ENCODE results near the gene ATP7B.

ATP7B gene

GRCh38 chr13:52009946-52010345 is 1.3 kb downstream of the ATP7B start:
- Histone ChIP-seq H3K9me3 (ENCODE audit: control extremely low read depth in 1 of 5, control insufficient read depth in 4 of 5, insufficient read depth in 2 of 5, low read depth in 1 of 5, low read length in 4 of 5) (no peaks in the 10 kb centered on the region), H3K27ac (ENCODE audit: insufficient read depth in 1 of 2, low read depth in 1 of 2, low read length in 2 of 2, poor library complexity in 1 of 2, severe bottlenecking in 2 of 2) (no peak overlapping the region), H3K4me1 (ENCODE audit: control extremely low read depth in 1 of 4, control insufficient read depth in 4 of 4, insufficient read depth in 4 of 4, low read length in 3 of 4) (peaks cover 7 to 22% (median 20%) of the 10 kb centered on the region in 4 experiments), H3K27me3 (replicated peaks in 2 of 5; ENCODE audit: control insufficient read depth in 4 of 5, insufficient read depth in 5 of 5, low read length in 4 of 5) (peaks cover 0 to 13% (median 0%) of the 10 kb centered on the region in 5 experiments), H3K36me3 (ENCODE audit: control insufficient read depth in 4 of 4, insufficient read depth in 4 of 4, low read length in 3 of 4) (no peaks in the 10 kb centered on the region), H3K4me3 (ENCODE audit: control insufficient read depth in 1 of 7, extremely low read depth in 1 of 7, insufficient read depth in 4 of 7, low read depth in 2 of 7, low read length in 6 of 7) (no peak overlapping the region)
- ChIA-PET POLR2A (no interaction called here), CTCF (interaction anchor here (0.9 to 1.0 kb wide), 2 partner anchors 9 to 50 kb away, joined by 3 to 5 read pairs; no protein-coding TSS in a partner anchor)
- WGBS (ENCODE audit: insufficient coverage) = 80% methylated on average over 5 of the region's 6 CpGs
- DNase-seq = no peak

GRCh38 chr13:52006523-52007245 is 4.6 kb downstream of the ATP7B start:
- Histone ChIP-seq H3K27me3 (replicated peaks in 2 of 5; ENCODE audit: control insufficient read depth in 4 of 5, insufficient read depth in 5 of 5, low read length in 4 of 5) (peaks cover 0 to 13% (median 0%) of the 10 kb centered on the region in 5 experiments), H3K27ac (ENCODE audit: insufficient read depth in 1 of 2, low read depth in 1 of 2, low read length in 2 of 2, poor library complexity in 1 of 2, severe bottlenecking in 2 of 2) (no peak overlapping the region), H3K9me3 (ENCODE audit: control extremely low read depth in 1 of 5, control insufficient read depth in 4 of 5, insufficient read depth in 2 of 5, low read depth in 1 of 5, low read length in 4 of 5) (no peaks in the 10 kb centered on the region), H3K36me3 (ENCODE audit: control insufficient read depth in 4 of 4, insufficient read depth in 4 of 4, low read length in 3 of 4) (no peaks in the 10 kb centered on the region), H3K4me3 (ENCODE audit: control insufficient read depth in 1 of 7, extremely low read depth in 1 of 7, insufficient read depth in 4 of 7, low read depth in 2 of 7, low read length in 6 of 7) (no peak overlapping the region), H3K4me1 (ENCODE audit: control extremely low read depth in 1 of 4, control insufficient read depth in 4 of 4, insufficient read depth in 4 of 4, low read length in 3 of 4) (peaks cover 2 to 15% (median 10%) of the 10 kb centered on the region in 4 experiments)
- WGBS (ENCODE audit: insufficient coverage) = 92% methylated on average over 5 of the region's 8 CpGs
- DNase-seq = no peak
- ChIA-PET POLR2A (no interaction called here), CTCF (interaction anchor here (1.7 kb wide), 1 partner anchor 9 kb away, joined by 6 read pairs; no protein-coding TSS in a partner anchor)

GRCh38 chr13:52005841-52006522 is 5.3 kb downstream of the ATP7B start:
- CTCF ChIA-PET = no interaction called here

GRCh38 chr13:52004511-52005170 is 6.6 kb downstream of the ATP7B start:
- WGBS (ENCODE audit: insufficient coverage) = 89% methylated on average over 7 of the region's 7 CpGs
- peaks cover 0 to under 1% (median 0%) of the 10 kb centered on the region in 4 experiments for H3K4me1 ChIP-seq (ENCODE audit: control extremely low read depth in 1 of 4, control insufficient read depth in 4 of 4, insufficient read depth in 4 of 4, low read length in 3 of 4)
- H3K27ac ChIP-seq (ENCODE audit: insufficient read depth in 1 of 2, low read depth in 1 of 2, low read length in 2 of 2, poor library complexity in 1 of 2, severe bottlenecking in 2 of 2) = no peak overlapping the region
- POLR2A ChIA-PET = no interaction called here
- peak; percentile 29 to 46 (median 38) for DNase-seq
- no peaks in the 10 kb centered on the region for H3K9me3 ChIP-seq (ENCODE audit: control extremely low read depth in 1 of 5, control insufficient read depth in 4 of 5, insufficient read depth in 2 of 5, low read depth in 1 of 5, low read length in 4 of 5)
- no peaks in the 10 kb centered on the region for H3K36me3 ChIP-seq (ENCODE audit: control insufficient read depth in 4 of 4, insufficient read depth in 4 of 4, low read length in 3 of 4)
- H3K27me3 ChIP-seq (replicated peaks in 2 of 5; ENCODE audit: control insufficient read depth in 4 of 5, insufficient read depth in 5 of 5, low read length in 4 of 5) = no peaks in the 10 kb centered on the region
- no peak overlapping the region for H3K4me3 ChIP-seq (ENCODE audit: control insufficient read depth in 1 of 7, extremely low read depth in 1 of 7, insufficient read depth in 4 of 7, low read depth in 2 of 7, low read length in 6 of 7)
- CTCF ChIA-PET = interaction anchor here (0.8 to 2.3 kb wide), 6 partner anchors 12 to 198 kb away, joined by 3 to 8 read pairs (median 4); no protein-coding TSS in a partner anchor

More at GRCh38 chr13:52005841-52006522, 5.3 kb downstream of the ATP7B start:
- WGBS (ENCODE audit: insufficient coverage) = 96% methylated on average over 7 of the region's 13 CpGs
- no peak overlapping the region for H3K27ac ChIP-seq (ENCODE audit: insufficient read depth in 1 of 2, low read depth in 1 of 2, low read length in 2 of 2, poor library complexity in 1 of 2, severe bottlenecking in 2 of 2)
- no peaks in the 10 kb centered on the region for H3K9me3 ChIP-seq (ENCODE audit: control extremely low read depth in 1 of 5, control insufficient read depth in 4 of 5, insufficient read depth in 2 of 5, low read depth in 1 of 5, low read length in 4 of 5)
- H3K4me1 ChIP-seq (ENCODE audit: control extremely low read depth in 1 of 4, control insufficient read depth in 4 of 4, insufficient read depth in 4 of 4, low read length in 3 of 4) = peaks cover 2 to 9% (median 5%) of the 10 kb centered on the region in 4 experiments
- no peak for DNase-seq
- H3K27me3 ChIP-seq (replicated peaks in 2 of 5; ENCODE audit: control insufficient read depth in 4 of 5, insufficient read depth in 5 of 5, low read length in 4 of 5) = peaks cover 0 to 10% (median 0%) of the 10 kb centered on the region in 5 experiments
- POLR2A ChIA-PET = no interaction called here
- H3K36me3 ChIP-seq (ENCODE audit: control insufficient read depth in 4 of 4, insufficient read depth in 4 of 4, low read length in 3 of 4) = no peaks in the 10 kb centered on the region
- no peak overlapping the region for H3K4me3 ChIP-seq (ENCODE audit: control insufficient read depth in 1 of 7, extremely low read depth in 1 of 7, insufficient read depth in 4 of 7, low read depth in 2 of 7, low read length in 6 of 7)

- H3K27ac ChIP-seq (ENCODE audit: insufficient read depth in 1 of 2, low read depth in 1 of 2, low read length in 2 of 2, poor library complexity in 1 of 2, severe bottlenecking in 2 of 2) = no peak overlapping the region
- no peak for DNase-seq
- 100% methylated on average over 4 of the region's 4 CpGs for WGBS (ENCODE audit: insufficient coverage)
- no peaks in the 10 kb centered on the region for H3K9me3 ChIP-seq (ENCODE audit: control extremely low read depth in 1 of 5, control insufficient read depth in 4 of 5, insufficient read depth in 2 of 5, low read depth in 1 of 5, low read length in 4 of 5)
- H3K27me3 ChIP-seq (replicated peaks in 2 of 5; ENCODE audit: control insufficient read depth in 4 of 5, insufficient read depth in 5 of 5, low read length in 4 of 5) = no peaks in the 10 kb centered on the region
- H3K4me3 ChIP-seq (ENCODE audit: control insufficient read depth in 1 of 7, extremely low read depth in 1 of 7, insufficient read depth in 4 of 7, low read depth in 2 of 7, low read length in 6 of 7) = no peak overlapping the region
- H3K36me3 ChIP-seq (ENCODE audit: control insufficient read depth in 4 of 4, insufficient read depth in 4 of 4, low read length in 3 of 4) = no peaks in the 10 kb centered on the region
- POLR2A ChIA-PET = no interaction called here
- CTCF ChIA-PET = interaction anchor here (1.1 to 2.3 kb wide), 6 partner anchors 10 to 196 kb away, joined by 3 to 9 read pairs (median 5); partner anchors contain the start of gene ALG11
- H3K4me1 ChIP-seq (ENCODE audit: control extremely low read depth in 1 of 4, control insufficient read depth in 4 of 4, insufficient read depth in 4 of 4, low read length in 3 of 4) = no peaks in the 10 kb centered on the region
Measured at GRCh38 chr13:52003541-52003940, 7.7 kb downstream of the ATP7B start.

GRCh38 chr13:52002361-52002760 is 8.9 kb downstream of the ATP7B start:
- ChIA-PET CTCF (interaction anchor here (0.6 to 3.7 kb wide), 9 partner anchors 11 to 334 kb away, joined by 3 to 27 read pairs (median 7); partner anchors contain the start of genes ALG11 and NEK5), POLR2A (no interaction called here)
- Histone ChIP-seq H3K9me3 (ENCODE audit: control extremely low read depth in 1 of 5, control insufficient read depth in 4 of 5, insufficient read depth in 2 of 5, low read depth in 1 of 5, low read length in 4 of 5) (no peaks in the 10 kb centered on the region), H3K4me1 (ENCODE audit: control extremely low read depth in 1 of 4, control insufficient read depth in 4 of 4, insufficient read depth in 4 of 4, low read length in 3 of 4) (no peaks in the 10 kb centered on the region), H3K4me3 (ENCODE audit: control insufficient read depth in 1 of 7, extremely low read depth in 1 of 7, insufficient read depth in 4 of 7, low read depth in 2 of 7, low read length in 6 of 7) (no peak overlapping the region), H3K27me3 (replicated peaks in 2 of 5; ENCODE audit: control insufficient read depth in 4 of 5, insufficient read depth in 5 of 5, low read length in 4 of 5) (no peaks in the 10 kb centered on the region), H3K36me3 (ENCODE audit: control insufficient read depth in 4 of 4, insufficient read depth in 4 of 4, low read length in 3 of 4) (no peaks in the 10 kb centered on the region), H3K27ac (ENCODE audit: insufficient read depth in 1 of 2, low read depth in 1 of 2, low read length in 2 of 2, poor library complexity in 1 of 2, severe bottlenecking in 2 of 2) (no peak overlapping the region)
- 81% methylated on average over 2 of the region's 4 CpGs for WGBS (ENCODE audit: insufficient coverage)
- no peak for DNase-seq

Measured in common myeloid progenitor, CD34-positive (primary cell).